ENCODE measurements around the gene GDPGP1.
"Not testable (repeated sequence)": the region's sequence is repeated elsewhere in the genome, so short reads cannot be mapped to it uniquely, and the experiment has no call there.

The GDPGP1 gene

GRCh38 chr15:90264671-90265070, 30.7 kb downstream of the GDPGP1 start:
- no peak for FAIRE-seq

DNA sequence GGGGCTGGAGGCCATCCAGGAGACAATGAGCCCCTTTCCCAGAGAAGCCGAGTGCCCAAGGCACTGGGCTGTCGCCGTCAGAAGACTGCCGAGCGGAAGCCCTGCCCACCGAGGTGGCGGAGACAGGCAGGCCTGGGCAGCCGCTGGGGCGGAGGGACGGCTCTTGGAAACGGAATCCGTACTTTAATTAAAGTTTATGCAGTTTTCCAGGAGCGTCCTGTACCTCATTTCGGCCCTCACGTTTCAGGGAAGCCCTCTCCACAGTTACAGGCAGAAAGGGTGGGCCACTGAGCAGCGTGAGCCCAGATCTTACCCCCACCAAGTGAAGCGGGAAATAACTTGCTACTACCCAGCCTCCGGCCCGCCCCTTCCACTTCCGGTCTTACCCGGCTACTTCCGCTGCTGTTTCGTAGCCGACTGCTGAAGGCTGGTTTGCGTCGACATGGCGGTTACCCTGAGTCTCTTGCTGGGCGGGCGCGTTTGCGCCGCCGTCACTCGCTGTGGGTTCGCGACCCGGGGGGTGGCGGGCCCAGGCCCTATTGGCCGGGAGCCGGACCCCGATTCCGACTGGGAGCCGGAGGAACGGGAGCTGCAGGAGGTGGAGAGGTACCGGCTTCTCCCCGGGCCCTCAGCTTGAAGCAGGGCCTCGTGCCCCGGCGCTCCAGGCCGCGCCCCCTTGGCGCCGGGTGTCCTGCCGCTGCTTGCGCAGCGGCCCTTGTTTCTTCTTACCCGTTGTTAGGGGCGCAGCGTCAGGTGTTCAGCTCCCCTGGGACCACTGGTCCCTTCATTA, 31.5 kb downstream of the GDPGP1 start, which contains the start of gene NGRN:
NGRN (plus strand) TSS at position 402 of the 790 bp plus-strand sequence; CDS start at position 443, 41 bp downstream.
- FAIRE-seq, result no peak

- no peak for FAIRE-seq
These were observed 32.0 kb downstream of the GDPGP1 start for GRCh38 chr15:90266061-90266431.

DNA sequence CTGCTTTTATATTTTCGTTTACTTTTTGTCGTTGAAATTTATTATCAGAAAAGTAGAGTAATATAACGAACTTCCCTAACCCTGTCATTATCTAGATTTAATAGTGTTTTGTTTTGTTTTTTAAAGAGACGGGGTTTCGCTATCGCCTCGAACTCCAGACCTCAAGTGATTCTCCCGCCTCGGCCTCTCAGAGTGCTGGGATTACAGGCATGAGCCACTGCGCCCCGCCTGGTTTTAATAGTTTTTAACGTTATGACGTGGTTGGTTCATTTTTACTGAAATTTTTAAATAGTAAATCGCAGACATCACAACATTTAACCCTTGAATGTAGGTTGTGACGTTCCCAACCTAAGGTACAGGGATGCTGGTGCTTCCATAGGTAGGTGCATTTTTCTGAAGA, 32.5 kb downstream of the GDPGP1 start:
- no peak for FAIRE-seq

DNA sequence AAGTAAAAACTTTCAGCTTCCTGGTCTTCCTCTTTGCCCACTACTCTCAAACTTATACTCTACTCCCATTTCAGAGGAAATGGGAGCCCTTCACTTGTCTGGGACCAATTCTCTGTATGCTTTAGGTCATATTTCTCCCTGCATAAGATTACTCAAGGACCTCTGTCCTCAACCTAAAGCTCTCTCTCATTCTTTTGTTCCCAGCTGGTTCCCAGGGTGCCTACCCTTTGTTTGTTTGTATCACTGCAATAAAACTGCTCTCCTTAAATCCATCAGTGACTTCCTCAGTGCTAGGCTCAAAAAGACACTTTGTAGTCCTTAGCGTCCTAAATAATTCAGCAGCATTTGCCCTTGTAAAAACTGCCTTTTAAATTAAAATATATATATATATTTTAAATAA, 34.4 kb downstream of the GDPGP1 start:
- FAIRE-seq, result no peak

GRCh38 chr15:90270502-90271150, 36.6 kb downstream of the GDPGP1 start:
- no peak for FAIRE-seq

DNA sequence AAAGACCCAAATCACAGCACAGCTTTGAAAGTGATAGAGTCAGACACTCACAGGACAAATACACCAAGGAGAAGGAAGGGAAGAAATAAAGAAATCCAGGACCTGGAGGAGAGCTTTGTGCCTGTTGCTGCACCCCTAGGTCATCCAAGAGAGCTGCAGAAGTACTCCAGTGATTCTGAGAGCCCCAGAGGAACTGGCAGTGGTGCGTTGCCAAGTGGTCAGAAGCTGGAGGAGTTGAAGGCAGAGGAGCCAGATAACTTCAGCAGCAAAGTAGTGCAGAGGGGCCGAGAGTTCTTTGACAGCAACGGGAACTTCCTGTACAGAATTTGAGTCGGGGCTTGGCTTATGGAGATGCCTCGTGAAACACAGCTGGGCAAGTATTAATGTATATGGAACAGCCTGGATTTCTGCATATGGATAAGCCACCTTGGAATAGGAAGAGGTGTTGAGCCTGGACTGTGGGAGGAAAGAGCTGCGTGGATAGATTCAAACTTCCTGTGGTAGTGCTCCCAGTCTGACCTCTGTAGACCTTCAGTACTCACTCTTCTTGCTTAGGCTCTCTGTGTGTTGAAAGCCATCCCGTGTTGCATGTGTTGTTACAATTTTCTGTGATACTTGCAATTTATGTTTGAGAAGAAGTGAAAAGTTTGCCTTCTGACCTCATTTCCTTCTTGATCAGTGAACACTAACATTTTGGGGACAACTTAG, 37.6 kb downstream of the GDPGP1 start:
- FAIRE-seq, result no peak

- FAIRE-seq, result not testable (repeated sequence)
These were observed 44.5 kb downstream of the GDPGP1 start for GRCh38 chr15:90278467-90278866.

- not testable (repeated sequence) for FAIRE-seq
These were observed 46.7 kb downstream of the GDPGP1 start for GRCh38 chr15:90280743-90281142.

DNA sequence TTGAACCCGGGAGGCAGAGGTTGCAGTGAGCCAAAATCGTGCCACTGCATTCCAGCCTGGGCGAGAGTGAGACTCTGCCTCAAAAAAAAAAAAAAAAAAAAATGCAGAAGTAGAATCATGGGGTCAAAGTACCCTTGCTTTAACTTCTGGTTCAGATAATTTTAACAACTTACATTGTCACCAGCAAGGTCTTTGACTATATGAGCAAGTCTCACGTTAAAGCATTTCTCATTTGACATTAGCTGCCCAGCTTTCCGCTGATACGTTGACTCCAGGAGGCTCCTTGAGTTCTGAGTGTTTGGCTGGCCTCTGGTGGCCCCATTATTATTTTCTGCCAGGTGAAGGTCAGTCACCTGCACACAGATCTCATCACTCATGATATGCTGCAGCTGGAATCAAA, 47.6 kb downstream of the GDPGP1 start:
- FAIRE-seq, result not testable (repeated sequence)

DNA sequence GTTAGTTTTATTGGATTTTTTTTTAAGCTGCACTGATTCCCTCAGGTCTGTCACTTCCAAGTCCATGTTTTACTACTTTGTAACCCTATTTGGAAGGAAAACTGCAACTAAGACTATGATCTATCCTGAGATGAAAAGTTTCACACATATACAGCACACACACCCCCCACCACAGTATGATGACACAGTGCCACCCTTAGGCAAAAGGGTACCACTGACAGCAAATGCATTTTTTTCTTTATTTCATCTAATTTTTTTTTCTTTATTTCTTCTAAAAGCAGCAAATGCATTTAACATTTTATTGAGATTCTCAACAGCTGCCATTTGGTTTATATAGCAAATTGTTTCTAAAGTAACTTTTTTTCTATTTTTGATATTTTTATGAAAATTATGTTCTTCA, 52.7 kb downstream of the GDPGP1 start:
- no peak for FAIRE-seq

- FAIRE-seq, result no peak
These were observed 53.1 kb downstream of the GDPGP1 start for GRCh38 chr15:90287101-90287500.

DNA sequence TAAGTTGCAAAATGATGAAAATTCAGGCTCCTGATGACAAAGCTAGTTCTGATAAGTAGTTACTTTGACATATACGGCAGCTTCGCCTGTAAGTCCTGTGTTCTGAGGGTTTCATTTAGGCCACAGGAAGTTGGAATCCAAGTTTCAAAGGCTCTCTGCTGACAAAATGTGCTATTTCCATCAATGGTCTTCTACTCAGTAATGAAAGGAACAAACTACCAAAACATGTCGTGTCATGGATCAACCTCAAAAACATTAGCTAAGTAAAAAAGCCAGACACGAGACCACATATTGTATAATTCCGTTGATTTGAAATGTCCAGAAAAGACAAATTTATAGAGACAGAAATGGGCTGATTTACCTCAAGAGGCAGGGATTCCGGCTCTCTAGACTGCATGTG, 53.9 kb downstream of the GDPGP1 start:
- FAIRE-seq, result no peak

DNA sequence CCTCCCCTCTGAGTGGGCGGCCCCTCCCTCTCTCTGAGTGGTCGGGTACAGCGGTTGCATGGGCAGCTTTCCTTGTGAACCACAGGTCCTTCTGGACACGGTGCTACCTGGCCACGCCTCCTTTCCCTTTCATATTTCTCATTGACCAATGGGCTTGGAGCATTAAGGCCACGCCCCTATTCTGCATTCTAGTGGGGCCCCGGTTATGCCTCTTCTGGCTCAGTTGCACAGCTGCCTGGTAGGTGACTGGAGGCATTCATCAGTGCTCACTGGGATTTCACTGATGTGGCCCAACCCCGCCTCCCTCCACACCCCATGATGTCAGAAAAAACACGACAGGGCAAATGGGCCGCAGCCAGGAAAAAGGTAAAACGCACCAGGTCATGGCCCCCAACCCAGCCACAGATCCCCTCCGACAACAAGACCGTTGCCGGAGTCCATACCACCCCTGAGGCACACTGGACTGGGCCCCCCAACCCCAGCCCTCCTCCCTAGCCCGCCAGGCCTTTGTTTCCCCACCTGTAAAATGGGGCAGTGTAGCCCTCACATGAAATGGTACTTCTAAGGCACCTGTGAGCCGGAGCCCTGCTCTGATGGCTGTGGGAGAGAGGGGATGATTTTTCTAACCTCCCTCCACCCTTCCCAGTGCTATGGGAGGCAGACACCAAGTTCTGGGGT, 57.8 kb downstream of the GDPGP1 start:
- FAIRE-seq, result no peak

DNA sequence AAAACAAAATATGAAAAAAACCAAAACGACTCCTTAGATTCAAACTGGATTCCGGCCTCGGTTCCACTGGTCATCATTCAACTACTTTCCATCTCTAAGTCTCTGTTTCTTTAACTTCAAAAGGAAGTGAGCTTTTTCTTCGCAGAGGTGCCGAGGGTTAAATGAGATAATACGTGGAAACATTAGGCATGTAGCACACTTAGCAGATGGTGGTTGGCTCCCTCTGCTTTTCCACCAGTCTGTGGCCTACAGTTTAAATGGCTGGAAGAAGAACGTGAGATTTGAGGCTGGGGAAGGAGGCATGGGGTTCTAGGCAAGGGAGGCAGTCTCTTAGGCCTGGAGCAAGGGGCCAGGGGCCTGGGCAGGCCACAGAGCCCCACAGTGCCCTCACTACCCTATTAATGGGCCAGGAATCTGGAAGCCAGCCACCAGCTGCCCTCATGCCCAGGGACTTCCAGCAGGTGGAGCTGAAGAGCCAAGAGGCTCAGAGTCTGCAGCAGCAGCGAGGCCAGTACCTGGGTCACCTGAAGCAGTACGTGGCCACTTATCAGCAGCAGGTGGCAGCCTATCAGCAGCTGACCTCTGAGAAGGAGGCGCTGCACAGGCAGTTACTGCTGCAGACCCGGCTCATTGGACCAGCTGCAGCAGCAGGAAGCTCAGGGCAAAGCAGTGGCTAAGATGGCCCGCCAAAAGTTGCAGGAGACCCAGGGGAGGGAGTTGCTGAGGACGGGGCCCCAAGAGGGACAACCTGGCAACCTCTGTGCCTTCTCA, 59.2 kb downstream of the GDPGP1 start:
- not testable (repeated sequence) for FAIRE-seq

- FAIRE-seq, result no peak
These were observed 60.1 kb downstream of the GDPGP1 start for GRCh38 chr15:90294159-90294558.

DNA sequence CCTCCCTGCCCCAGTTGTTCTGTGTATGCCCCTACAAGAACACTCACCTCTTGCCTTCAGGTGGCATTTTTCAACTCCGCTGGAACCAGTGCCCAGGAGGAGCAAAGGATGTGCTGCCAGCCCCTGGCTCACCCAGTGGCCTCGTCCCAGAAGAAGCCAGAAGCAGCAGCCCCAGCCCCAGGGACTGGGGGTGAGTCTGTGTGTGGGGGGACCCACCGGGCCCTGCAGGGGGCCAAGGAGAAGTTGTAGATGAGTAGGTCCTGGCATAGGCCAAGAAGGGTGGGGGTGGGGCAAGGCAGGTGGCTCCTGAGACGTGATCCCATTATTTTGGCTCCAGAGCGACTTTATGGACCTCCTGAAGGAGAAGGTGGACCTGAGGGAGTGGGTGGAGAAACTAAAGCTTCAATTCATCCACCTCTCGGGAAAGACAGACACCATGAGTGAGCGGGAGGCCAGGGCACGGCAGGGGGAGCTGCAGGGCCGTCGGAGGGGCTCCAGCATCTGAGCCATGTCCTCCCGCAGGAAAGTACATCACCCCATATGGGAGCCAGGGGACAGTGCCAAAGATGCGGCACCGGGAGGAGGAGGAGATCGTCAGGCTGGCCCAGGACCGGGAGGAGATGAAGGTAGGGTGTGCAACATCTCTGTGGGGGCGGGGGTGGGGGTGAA, 60.7 kb downstream of the GDPGP1 start:
- no peak for FAIRE-seq

DNA sequence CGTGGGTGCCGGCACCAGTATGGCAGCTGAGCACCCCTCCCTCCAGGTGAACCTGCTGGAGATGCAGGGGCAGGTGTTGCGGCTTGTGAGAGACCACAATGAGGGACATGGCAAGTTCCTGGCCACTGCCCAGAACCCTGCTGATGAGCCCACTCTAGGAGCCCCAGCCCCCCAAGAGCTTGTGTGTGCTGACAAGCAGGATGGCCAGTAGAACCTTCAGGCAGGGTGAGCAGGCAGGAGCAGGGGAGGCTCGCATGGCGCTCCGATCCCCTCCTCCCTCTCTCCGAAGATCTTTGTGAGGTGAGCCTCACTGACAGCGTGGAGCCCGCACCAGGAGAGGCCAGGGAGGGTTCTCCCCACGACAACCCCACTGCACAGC, 61.2 kb downstream of the GDPGP1 start:
- FAIRE-seq, result no peak

Measured in TTC549 (cell line).